GM18517 (cell line): ENCODE measurements around the gene OR2T33.
"Not testable (repeated sequence)": the region's sequence is repeated elsewhere in the genome, so short reads cannot be mapped to it uniquely, and the experiment has no call there.

Experiments
- ATAC-seq: cut with Tn5 transposase; IDR thresholded peaks from one replicate; pipeline ENCODE4 v1.9.1; 2021; ENCODE audit warnings: mild to moderate bottlenecking, moderate library complexity; ENCODE audit not compliant: unreplicated experiment

The OR2T33 gene

DNA sequence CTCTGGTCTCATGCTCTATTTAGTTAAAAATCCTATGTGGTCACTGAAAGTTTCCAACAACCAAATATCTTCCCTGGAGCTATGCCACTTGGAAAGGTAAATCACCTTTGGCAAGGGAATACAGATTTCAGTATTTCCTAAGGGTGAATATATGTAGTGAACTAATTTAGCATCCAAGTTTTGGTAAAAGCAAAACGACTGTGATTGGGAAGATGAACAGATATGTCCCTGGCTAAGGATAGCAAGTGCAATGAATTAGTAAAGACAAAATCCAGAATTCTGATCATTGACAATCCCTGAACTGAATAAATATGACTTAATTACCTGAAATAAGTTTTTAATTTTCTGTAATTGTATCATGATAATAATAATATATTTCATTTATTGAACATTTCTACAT, at the start of gene OR2T33:
TSS of gene OR2T33 (minus strand) at position 101 of the 400 bp plus-strand sequence. CDS start 4,162 bp downstream, outside the sequence.
- no peak for ATAC-seq

DNA sequence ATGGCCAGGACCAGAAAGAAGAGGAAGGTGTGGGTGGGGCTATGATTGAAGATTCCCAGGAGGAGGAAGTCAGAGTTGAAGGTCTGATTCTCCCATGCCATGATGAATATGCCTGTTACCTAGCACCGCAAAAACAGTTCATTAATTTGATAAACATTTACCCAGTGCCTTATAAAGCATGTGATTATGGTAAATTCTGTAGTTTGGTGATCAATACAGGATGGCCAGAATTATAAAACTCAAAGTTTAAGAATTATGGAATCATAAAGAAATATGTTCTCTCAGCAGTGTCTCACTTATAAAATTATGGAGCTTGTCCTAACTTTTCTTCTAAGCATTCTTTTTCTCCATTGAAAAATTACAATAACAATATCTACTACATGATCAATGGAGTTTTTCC, 46.7 kb upstream of the OR2T33 start, which contains the start of gene OR2M7:
TSS of gene OR2M7 (minus strand) at position 101 of the 400 bp plus-strand sequence. CDS start at position 101, 0 bp downstream.
- no peak for ATAC-seq

DNA sequence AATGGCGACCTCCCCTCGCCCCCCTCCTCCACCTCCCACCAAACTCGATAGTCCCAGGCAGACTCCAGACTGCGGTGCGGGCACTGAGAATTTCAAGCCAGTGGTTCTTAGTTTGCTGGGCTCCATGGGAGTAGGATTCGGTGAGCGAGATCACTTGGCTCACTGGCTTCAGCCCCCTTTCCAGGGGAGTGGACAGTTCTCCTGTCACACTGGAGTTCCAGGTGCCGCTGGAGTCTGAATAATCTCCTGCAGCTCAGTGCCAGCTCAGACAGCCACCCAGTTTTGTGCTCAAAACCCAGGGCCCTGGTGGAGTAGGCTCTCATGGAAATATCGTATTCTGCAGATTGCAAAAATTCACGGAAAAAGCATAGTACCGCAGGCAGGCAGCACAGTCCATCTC, 39.0 kb upstream of the OR2T33 start:
- ATAC-seq = no peak

DNA sequence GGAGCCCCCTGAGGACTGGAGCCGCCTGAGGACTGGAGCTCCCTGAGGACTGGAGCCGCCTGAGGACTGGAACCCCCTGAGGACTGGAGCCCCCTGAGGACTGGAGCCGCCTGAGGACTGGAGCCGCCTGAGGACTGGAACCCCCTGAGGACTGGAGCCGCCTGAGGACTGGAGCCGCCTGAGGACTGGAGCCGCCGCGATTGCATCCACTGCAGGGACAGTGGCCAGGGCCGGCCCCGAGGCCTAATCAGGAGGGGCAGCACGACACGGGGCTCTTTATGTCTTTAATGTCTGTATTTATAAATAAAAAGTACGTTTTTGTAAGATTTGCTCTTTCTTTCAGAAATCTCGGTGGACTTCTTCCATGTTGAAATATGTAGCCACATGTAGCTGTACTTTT, 29.0 kb upstream of the OR2T33 start:
- ATAC-seq = not testable (repeated sequence)

GRCh38 chr1:248306103-248306502, 28.3 kb upstream of the OR2T33 start:
- no peak for ATAC-seq

DNA sequence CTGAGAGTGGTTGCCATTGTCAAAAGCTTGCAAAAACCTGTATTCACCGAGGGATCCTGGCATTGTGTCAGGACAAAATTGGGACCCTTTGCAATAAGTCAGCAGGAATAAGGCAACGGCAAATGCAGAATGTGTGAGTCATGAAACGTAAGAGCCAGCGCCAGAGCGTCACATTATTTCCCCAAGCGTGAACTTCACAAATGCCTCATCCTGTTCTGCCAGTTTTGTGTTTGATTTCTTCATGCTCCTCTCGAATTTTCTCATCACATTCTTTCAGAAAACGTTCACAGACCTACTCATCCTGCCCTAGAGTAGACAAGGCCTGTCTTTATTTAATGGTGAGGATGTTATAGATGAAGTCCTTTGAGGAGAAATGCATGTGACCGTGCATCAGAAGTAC, 27.9 kb upstream of the OR2T33 start:
- not testable (repeated sequence) for ATAC-seq

GRCh38 chr1:248303324-248303723, 25.5 kb upstream of the OR2T33 start, which contains the start of gene OR2T12:
TSS of gene OR2T12 (minus strand) at chr1:248303424. CDS start at chr1:248295578, 7,846 bp downstream.
- ATAC-seq = no peak

DNA sequence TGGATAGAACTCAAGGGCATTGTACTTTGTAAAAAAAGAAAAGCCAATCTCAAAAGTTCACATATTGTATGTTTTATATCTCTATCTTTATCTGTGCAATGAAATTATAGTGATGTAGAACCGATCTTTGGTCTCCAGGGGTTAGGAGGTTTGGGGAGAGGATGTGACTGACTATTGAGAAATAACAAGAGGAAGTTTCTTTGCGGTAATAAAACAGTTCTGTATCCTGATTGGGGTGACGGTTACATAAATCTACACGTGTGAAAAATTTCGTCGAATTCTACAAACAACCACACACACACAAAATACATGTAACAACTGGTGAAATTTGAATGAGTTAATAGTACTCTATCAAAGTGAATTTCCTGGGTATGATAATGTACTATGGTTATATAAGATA, 10.6 kb upstream of the OR2T33 start:
- ATAC-seq = no peak

DNA sequence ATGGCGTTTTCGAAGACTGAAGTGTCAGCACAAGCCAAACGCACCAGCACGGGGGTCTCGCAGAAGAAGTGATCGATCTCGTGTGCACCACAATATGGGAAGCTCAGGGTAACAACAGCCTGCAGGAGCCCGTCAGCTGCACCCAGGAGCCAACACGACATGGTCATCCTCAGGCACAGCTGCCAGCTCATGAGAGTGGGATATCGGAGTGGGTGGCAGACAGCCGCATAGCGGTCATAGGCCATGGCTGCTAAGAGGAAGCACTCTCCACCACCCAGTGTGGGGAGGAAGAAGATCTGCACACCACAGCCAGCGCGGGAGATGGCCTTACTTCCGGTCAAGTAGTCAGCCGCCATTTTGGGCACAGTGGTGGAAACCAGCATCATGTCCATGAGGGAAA, 4.6 kb downstream of the OR2T33 start:
- not testable (repeated sequence) for ATAC-seq

DNA sequence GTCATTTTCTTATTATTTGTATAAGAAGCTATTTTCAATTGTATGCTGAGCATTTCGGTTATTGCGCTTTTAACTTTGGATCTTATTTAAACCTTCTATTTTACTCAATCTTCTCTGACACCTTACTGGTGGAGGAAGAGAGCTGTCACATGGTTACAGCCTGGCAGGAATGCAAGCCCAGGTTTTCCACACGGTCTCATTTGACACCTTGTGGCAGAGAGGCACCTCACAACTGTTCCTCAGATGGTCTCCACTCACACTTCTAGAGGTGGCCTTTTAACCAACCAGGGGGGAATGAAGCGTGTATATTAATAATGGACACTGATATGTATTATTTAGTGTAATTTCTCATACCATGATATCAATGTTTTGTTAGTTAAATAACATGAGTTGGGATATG, 9.6 kb downstream of the OR2T33 start:
- ATAC-seq = no peak

- ATAC-seq = not testable (repeated sequence)
Measured at GRCh38 chr1:248259309-248259708, 18.5 kb downstream of the OR2T33 start.

DNA sequence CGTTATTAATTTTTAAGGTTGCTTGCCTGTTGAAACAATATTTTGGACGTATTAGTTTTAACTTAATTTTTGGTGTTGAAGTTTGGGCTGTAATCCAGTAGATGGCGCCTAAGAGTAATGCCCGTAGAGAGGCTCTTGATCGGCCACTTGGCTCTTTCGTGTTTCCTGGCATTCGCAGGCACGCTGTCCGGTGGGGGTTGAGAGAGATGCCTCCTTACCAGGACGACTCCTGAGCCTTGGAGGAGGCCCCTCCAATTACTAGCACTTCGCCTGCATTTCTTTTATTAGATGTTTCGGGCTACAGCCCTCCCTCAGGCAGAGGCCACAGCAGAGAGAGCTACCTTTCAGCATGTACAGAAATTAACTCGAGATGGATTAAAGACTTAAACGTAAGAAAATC, 34.6 kb downstream of the OR2T33 start:
- peak; percentile 86 for ATAC-seq

GRCh38 chr1:248239478-248239877, 38.3 kb downstream of the OR2T33 start:
- ATAC-seq = no peak

DNA sequence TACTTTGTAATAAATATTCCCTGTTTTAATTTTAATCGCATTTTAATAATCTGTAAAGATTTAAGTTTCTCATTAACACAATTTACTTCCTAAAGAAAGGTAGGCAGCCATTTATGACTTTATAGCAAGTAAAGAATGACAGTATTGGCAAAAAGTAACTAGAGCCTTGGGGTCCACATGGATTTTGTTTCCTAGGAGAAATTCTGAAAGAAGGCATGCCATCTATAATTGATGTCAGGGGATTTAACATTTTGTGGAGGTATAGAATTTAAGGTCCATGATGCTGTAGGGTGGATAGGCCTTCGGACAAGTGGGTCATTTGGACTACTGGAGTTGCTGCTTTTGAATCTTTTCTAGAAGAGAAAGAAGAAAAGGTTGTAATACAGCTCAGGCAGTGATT, 46.7 kb downstream of the OR2T33 start, which contains the start of gene OR2M4:
TSS of gene OR2M4 (plus strand) at position 301 of the 400 bp plus-strand sequence. CDS start 7,512 bp downstream, outside the sequence.
- ATAC-seq = no peak

DNA sequence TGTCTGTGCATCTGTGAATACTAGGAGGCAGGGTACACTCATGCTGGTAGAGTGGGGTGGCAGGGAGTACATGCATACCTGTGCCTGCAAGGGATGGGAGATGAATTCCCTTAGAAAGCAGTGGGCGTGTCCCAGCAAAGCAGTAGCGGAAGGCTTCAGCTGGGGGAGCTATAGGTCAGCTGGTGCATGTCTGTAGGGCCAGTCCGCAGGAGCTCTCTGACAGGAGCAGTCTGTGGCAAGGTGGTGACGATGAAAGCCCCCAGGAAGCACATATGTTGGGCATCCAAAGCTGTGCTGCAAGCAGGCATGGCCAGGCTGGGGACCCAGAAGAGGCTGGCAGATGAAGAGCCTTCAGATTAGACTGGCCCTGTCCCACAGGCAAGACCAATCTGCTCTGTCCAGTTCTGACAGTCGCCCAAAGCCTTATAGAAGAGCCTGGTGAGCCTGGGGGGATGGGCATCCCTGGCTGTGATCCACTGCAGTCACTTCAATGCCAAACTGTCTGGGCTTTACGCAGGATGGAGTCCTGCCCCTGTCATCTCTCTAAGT, 48.3 kb downstream of the OR2T33 start:
- no peak for ATAC-seq

GRCh38 chr1:248225537-248225936, 52.2 kb downstream of the OR2T33 start:
- no peak for ATAC-seq
